K562 (cell line): ENCODE results near the gene SPATA24. TPM values are rescaled to one million over a fixed set of nuclear protein-coding genes. Genes with fewer than 3 reads are reported as not detected.

Source experiments
- ASH1L ChIP-seq: fragments of 450-650 bp; IDR thresholded peaks from 2 replicates; pipeline ENCODE4 v1.6.1; 2018; ENCODE audit warnings: borderline replicate concordance, mild to moderate bottlenecking, low read depth; ENCODE audit not compliant: partially characterized antibody
- ATF4 ChIP-seq: fragments of 450-650 bp; formaldehyde crosslinking; IDR thresholded peaks from 2 replicates; pipeline ENCODE4 v1.4.0; 2022; ENCODE audit warnings: mild to moderate bottlenecking, moderate library complexity
- CREB3 ChIP-seq: fragments of 450-650 bp; conservative IDR thresholded peaks from 2 replicates; pipeline ENCODE4 v1.6.1; 2016; ENCODE audit warnings: missing genetic modification characterization, low read depth, mild to moderate bottlenecking, missing compliant biosample characterization, moderate library complexity
- CUX1 ChIP-seq: fragments of 200-800 bp; sonication (Bioruptor generic); IDR thresholded peaks from 2 replicates; pipeline ENCODE4 v1.6.1; 2016; ENCODE audit warnings: missing genetic modification characterization, missing compliant biosample characterization
- FOXJ2 ChIP-seq: fragments of 200-800 bp; sonication (Bioruptor generic); IDR thresholded peaks from 2 replicates; pipeline ENCODE4 v1.6.1; 2016; ENCODE audit warnings: missing genetic modification characterization, missing compliant biosample characterization
- GABPB2 ChIP-seq: fragments of 250-450 bp; sonication (Bioruptor Pico); conservative IDR thresholded peaks from 2 replicates; pipeline ENCODE4 v1.5.1; 2021; ENCODE audit warnings: mild to moderate bottlenecking
- HDAC1 ChIP-seq, 2 experiments: fragments of 450-650 bp; IDR thresholded peaks; 2 replicates each; pipeline ENCODE4 v1.6.1; 2016 to 2017; ENCODE audit warnings: inconsistent platforms in 1 of 2, mild to moderate bottlenecking in 1 of 2, moderate library complexity in 1 of 2
- ID3 ChIP-seq, 2 experiments: fragments of 250-450 bp in 1 of 2; fragments of 450-650 bp in 1 of 2; sonication (Bioruptor Pico) in 1 of 2; IDR thresholded peaks; 2 replicates each; pipeline versions ENCODE4 v1.6.1 to v1.8.0; 2016 to 2021; ENCODE audit warnings: mild to moderate bottlenecking in 2 of 2, moderate library complexity in 2 of 2, missing compliant biosample characterization in 1 of 2, missing genetic modification characterization in 1 of 2
- ILK ChIP-seq: fragments of 450-650 bp; IDR thresholded peaks from 2 replicates; pipeline ENCODE4 v1.6.1; 2016; ENCODE audit warnings: missing genetic modification characterization, low read depth, mild to moderate bottlenecking, missing compliant biosample characterization, moderate library complexity, borderline replicate concordance
- NR2C2 ChIP-seq, 2 experiments: fragments of 200-800 bp in 1 of 2; sonication (Bioruptor generic) in 1 of 2; sonication (generic) in 1 of 2; formaldehyde crosslinking in 1 of 2; IDR thresholded peaks; 2 replicates each; pipeline versions ENCODE4 v1.6.1 to v1.8.0; 2016 to 2022; ENCODE audit warnings: mild to moderate bottlenecking in 1 of 2, missing compliant biosample characterization in 1 of 2, missing genetic modification characterization in 1 of 2, missing genetic modification reagents in 1 of 2
- RBM34 ChIP-seq: fragments of 200-400 bp; formaldehyde crosslinking; IDR thresholded peaks from 2 replicates; pipeline ENCODE4 v1.6.1; 2018; ENCODE audit warnings: low read length, borderline replicate concordance; ENCODE audit not compliant: insufficient read depth
- SMAD2 ChIP-seq: fragments of 150-350 bp; IDR thresholded peaks from 2 replicates; pipeline ENCODE4 v1.6.1; 2014; ENCODE audit warnings: low read depth, mild to moderate bottlenecking, low read length
- STAT5B ChIP-seq: fragments of 250-450 bp; sonication (Bioruptor Pico); IDR thresholded peaks from 2 replicates; pipeline ENCODE4 v1.8.0; 2021; ENCODE audit warnings: mild to moderate bottlenecking, inconsistent platforms
- TOE1 ChIP-seq, 2 experiments: fragments of 450-650 bp in 1 of 2; sonication (generic) in 1 of 2; formaldehyde crosslinking in 1 of 2; IDR thresholded peaks; 2 replicates each; pipeline versions ENCODE4 v1.7.1 to v1.8.0; 2016 to 2022; ENCODE audit warnings: borderline replicate concordance in 2 of 2, mild to moderate bottlenecking in 2 of 2, antibody characterized with exemption in 1 of 2, inconsistent platforms in 1 of 2, low read depth in 1 of 2, missing genetic modification reagents in 1 of 2, moderate library complexity in 1 of 2
- ZNF277 ChIP-seq: fragments of 250-450 bp; sonication (Bioruptor Pico); IDR thresholded peaks from 2 replicates; pipeline ENCODE4 v1.8.0; 2022; ENCODE audit warnings: inconsistent platforms, mild to moderate bottlenecking, moderate library complexity, borderline replicate concordance
- ZNF316 ChIP-seq: fragments of 450-650 bp; IDR thresholded peaks from 2 replicates; pipeline ENCODE4 v1.6.1; 2016
- polyA plus RNA-seq, 8 experiments: library from polyadenylated mRNA; depleted of rRNA in 4 of 8; stranded (reverse) in 5 of 8; unstranded in 3 of 8; fragments of >200 nt; fragmentation: Nextera tagmentation in 2 of 8; fragmentation: Illumina TruSeq in 1 of 8; extraction: Ambion mirVana in 2 of 8; extraction: Trizol in 1 of 8; gene quantifications; 2 replicates each; pipeline versions ENCODE4 v1.2.1 to v1.2.3, GENCODE V29; 2011 to 2014; ENCODE audit warnings: inconsistent platforms in 1 of 8, missing spikeins in 1 of 8
- total RNA-seq, 7 experiments: library from RNA; depleted of rRNA in 6 of 7; stranded (reverse); fragments of >200 nt in 6 of 7; fragmentation: Illumina TruSeq in 2 of 7; extraction: Trizol in 2 of 7; gene quantifications; 2 replicates each; pipeline versions ENCODE4 v1.2.1 to v1.2.3, GENCODE V29; 2011 to 2021; ENCODE audit warnings: low replicate concordance in 1 of 7

The SPATA24 gene
- total and polyA plus RNA-seq, 9 of the 15 experiments (the other 6 are each of a cell fraction or from before 2014, with no cell fraction given), result 4.1 to 12.6 (median 8.0) TPM

DNA sequence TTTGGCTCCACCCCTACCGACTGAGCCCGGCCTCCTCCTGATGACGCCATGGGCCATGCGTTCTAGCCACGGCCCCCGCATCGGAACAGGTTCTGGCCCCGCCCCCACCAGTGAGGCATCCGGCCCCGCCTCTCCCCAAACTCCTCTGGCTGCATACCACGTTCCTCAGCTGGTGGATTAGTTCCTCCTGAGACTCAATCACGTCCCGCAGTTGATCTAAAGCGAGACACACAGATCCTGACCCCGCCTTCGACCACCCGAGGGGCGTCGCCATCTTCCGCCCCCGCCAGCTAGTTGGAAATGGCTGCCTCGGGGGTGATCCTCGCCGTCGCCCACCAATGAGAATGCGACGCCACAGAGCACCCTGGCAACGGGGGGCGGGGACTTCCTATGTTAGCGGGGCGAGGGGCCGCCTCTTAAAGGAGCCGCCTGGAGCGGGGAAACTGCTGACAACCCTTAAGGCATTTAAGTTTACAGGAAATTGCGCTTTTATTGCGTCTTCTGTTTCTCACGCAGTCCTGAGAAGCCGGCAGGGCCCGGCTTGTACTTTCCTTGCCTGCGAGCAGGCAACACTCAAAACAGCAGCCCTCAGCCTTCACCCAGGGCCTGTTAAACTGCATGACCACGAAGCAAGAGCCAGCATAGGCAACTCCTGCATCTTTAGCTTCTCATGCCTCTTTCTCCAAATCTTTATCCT lies at the start of gene SPATA24 (continued):
- TF ChIP-seq TOE1 (IDR thresholded peaks at IDR 0.05; ENCODE audit: borderline replicate concordance), result peak; percentile 85
- TF ChIP-seq TOE1 (CRISPR knock-in tag; IDR thresholded peaks at IDR 0.05; ENCODE audit: borderline replicate concordance, low read depth), result no peak
- no peak for TF ChIP-seq RBM34
- no peak for TF ChIP-seq ILK (tag)
- no peak for TF ChIP-seq ID3 (CRISPR knock-in tag; IDR thresholded peaks at IDR 0.05)
- TF ChIP-seq ID3 (tag; IDR thresholded peaks at IDR 0.05), result no peak
- TF ChIP-seq ZNF316, result peak; percentile 53; the same call in 1 of the 2 replicates
- TF ChIP-seq HDAC1 (IDR thresholded peaks at IDR 0.05), result peak in 1 of 2 experiments; percentile 93; a peak in 2 of 4 replicates
- no peak for TF ChIP-seq CUX1 (CRISPR knock-in tag)
- peak; percentile 62; the same call in 1 of the 2 replicates for TF ChIP-seq CREB3
- TF ChIP-seq ASH1L, result peak; percentile 38
- TF ChIP-seq STAT5B (CRISPR knock-in tag), result no peak
- no peak for TF ChIP-seq NR2C2 (CRISPR knock-in tag; IDR thresholded peaks at IDR 0.05)
- TF ChIP-seq NR2C2 (tag; IDR thresholded peaks at IDR 0.05), result peak; percentile 65
- TF ChIP-seq FOXJ2 (tag), result peak; percentile 59; the same call in 1 of the 2 replicates
- no peak for TF ChIP-seq ZNF277 (CRISPR knock-in tag)
- no peak for TF ChIP-seq SMAD2
- peak; percentile 55 for TF ChIP-seq ATF4 (CRISPR knock-in tag)
- TF ChIP-seq GABPB2, result no peak
